Omental fat pad (tissue), 4 donors: Measurements from ENCODE around the gene VIPR2. TPM values are rescaled to one million over a fixed set of nuclear protein-coding genes. Genes with fewer than 3 reads are reported as not detected.

ENCODE experiments used
- ATAC-seq: fragments of 150-250 bp; one replicate; pipeline ENCODE4 v1.9.1; 2016; ENCODE audit warnings: mild to moderate bottlenecking, moderate library complexity; ENCODE audit not compliant: low FRiP score
- DNase-seq: peaks from one replicate; pipeline ENCODE4 v3.0.0-alpha.2; 2019; ENCODE audit warnings: low spot score
- CTCF ChIP-seq, 3 donors: fragments of 450-650 bp; IDR thresholded peaks; one replicate each; pipeline ENCODE4 v1.5.1; 2016 to 2017; ENCODE audit warnings: antibody characterized with exemption in 3 of 3, mild to moderate bottlenecking in 3 of 3, moderate library complexity in 2 of 3
- total RNA-seq, 4 donors: library from RNA; depleted of rRNA; stranded (reverse); fragments of >200 nt; gene quantifications; one replicate each; pipeline ENCODE4 v1.1.0, GENCODE V29; 2016

Gene VIPR2
- total RNA-seq, 4 donors from 2014 or later: 3.6 to 71.0 (median 24.6) TPM

DNA sequence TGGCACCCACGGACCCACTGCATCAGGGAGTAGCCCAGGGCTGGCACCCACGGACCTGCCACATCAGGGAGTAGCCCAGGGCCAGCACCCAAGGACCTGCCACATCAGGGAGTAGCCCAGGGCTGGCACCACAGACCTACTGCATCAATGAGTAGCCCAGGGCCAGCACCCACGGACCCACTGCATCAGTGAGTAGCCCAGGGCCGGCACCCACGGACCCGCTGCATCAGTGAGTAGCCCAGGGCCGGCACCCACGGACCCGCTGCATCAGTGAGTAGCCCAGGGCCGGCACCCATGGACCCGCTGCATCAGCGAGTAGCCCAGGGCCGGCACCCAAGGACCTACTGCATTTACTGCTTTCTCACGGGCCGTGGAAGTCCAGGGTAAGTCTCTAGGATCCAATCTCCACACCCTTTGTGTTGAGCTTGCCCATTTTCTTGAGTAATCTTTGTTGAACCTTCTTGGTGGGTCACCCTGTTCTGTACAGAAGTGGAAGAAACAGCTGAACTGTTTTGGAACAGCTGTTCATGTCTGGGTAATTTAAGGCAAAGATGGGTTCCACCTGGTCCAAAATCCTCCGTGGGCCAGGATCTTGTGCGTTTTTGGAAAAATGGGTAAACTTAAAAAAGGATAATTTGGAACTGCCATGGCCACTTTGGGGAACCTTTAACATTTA, 69.0 kb downstream of the VIPR2 start:
- TF ChIP-seq CTCF (IDR thresholded peaks at IDR 0.05): no peak
- DNase-seq (no peak), ATAC-seq (no peak)

- DNase-seq (no peak), ATAC-seq (no peak)
- TF ChIP-seq CTCF (IDR thresholded peaks at IDR 0.05): no peak
Measured at GRCh38 chr7:159071260-159071659, 73.4 kb downstream of the VIPR2 start.

DNA sequence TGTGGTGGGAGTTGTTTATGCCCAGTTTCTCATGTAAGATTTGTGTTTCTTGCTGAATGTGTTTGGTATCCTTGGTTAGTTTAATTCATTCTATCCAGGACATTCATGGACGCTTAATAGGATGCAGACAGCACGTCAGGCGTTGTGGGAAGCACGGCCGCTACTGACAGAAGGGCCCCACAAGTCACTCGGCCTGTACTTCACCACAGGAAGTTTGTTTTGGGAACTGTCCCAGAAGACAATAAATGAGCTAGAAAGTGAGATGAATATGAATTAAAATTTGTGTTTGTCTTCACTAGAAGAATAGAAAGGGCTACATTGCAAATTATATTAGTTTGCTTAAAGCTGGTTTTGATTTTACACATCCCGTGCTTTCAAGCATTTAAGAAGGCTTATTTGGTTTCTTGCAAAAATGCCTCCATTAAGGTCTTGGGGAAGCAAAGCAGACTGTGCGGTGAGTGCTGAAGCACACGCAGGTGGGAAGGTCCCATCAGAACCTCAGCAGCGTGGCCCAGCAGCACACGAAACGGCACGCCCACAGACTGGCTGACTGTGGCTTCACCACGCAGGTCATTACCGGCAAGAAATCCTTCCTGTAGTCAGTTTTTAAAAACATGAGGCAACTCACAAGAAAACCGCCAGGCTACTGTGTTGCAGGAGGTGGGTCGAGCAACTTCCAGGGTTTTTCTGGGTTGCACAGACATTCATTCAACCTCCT, 74.1 kb downstream of the VIPR2 start:
- no peak for TF ChIP-seq CTCF (IDR thresholded peaks at IDR 0.05)
- DNase-seq (no peak), ATAC-seq (no peak)

GRCh38 chr7:159068893-159069448, 75.7 kb downstream of the VIPR2 start:
- no peak for DNase-seq
- no peak for TF ChIP-seq CTCF (IDR thresholded peaks at IDR 0.05)
- ATAC-seq: no peak

- no peak for TF ChIP-seq CTCF (IDR thresholded peaks at IDR 0.05)
- ATAC-seq: peak; percentile 62
- no peak for DNase-seq
Measured at GRCh38 chr7:159068488-159068811, 76.2 kb downstream of the VIPR2 start.

DNA sequence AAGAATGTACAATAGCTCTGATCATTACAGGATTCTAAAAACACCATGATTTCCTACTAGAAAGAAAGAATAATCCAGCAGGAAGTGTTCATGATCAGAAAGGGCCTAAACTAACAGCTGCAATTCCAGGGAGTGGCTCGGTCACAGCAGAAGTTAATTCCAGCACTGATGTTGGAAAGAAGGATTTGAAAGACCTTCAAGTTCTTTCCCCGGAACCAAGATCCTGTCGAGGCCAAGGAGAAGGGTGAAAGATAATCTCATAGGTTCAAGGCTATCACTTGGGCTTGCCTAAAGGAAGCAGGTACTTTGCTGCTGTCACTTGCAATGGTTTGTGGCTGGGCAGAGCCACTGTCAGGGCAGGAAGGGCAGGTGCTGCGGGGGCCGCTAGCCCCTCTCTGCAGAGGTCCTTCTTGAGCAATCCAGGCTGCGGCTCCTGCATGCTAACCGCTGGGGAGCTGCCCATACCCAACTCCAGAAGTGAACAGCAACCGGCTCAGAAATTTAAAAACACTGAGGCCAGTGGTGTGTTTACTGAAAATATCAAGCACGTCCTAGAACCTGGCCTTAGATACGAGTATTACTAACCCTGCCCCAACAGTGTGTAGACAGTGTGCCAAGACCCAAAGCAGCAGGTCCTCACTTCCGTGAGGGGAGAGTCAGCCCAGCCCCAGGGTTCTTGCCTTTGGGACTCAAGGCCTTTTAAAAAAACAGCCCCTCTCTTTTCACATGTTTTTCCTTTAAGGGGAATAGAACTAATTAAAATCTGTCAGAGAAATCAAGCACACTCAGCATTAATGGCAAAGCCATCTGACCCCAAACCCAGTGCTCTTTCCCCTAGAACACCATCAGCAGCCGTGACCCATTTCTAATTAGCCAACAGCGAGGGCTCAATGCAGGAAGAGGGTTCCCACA, 76.8 kb downstream of the VIPR2 start:
- no peak for ATAC-seq
- DNase-seq: no peak
- no peak for TF ChIP-seq CTCF (IDR thresholded peaks at IDR 0.05)
